WERI-Rb-1 (cell line): ENCODE measurements around the gene SHANK1.
"Not testable (repeated sequence)": the region's sequence is repeated elsewhere in the genome, so short reads cannot be mapped to it uniquely, and the experiment has no call there.

Experiments used
- DNase-seq: peaks from one replicate; pipeline ENCODE4 v3.0.0-alpha.2; 2020
- H3K27ac ChIP-seq: fragments of 250-450 bp; sonication (Bioruptor Pico); 2 replicates; pipeline ENCODE4 v1.5.1; 2020; ENCODE audit warnings: mild to moderate bottlenecking, moderate library complexity
- H3K27me3 ChIP-seq: fragments of 250-450 bp; sonication (Bioruptor Pico); 2 replicates; pipeline ENCODE4 v1.5.1; 2021; ENCODE audit warnings: mild to moderate bottlenecking, low read depth, moderate library complexity; ENCODE audit not compliant: insufficient read depth, severe bottlenecking
- H3K36me3 ChIP-seq: fragments of 250-450 bp; sonication (Bioruptor Pico); 2 replicates; pipeline ENCODE4 v1.5.1; 2020; ENCODE audit warnings: mild to moderate bottlenecking, moderate library complexity
- H3K4me3 ChIP-seq: 2 replicates; pipeline ENCODE4 v1.5.1; 2011; ENCODE audit warnings: low read depth, mild to moderate bottlenecking, control low read depth, low read length
- H3K9me3 ChIP-seq: fragments of 250-450 bp; sonication (Bioruptor Pico); 2 replicates; pipeline ENCODE4 v1.5.1; 2021; ENCODE audit warnings: mild to moderate bottlenecking, moderate library complexity; ENCODE audit not compliant: severe bottlenecking

SHANK1 gene

DNA sequence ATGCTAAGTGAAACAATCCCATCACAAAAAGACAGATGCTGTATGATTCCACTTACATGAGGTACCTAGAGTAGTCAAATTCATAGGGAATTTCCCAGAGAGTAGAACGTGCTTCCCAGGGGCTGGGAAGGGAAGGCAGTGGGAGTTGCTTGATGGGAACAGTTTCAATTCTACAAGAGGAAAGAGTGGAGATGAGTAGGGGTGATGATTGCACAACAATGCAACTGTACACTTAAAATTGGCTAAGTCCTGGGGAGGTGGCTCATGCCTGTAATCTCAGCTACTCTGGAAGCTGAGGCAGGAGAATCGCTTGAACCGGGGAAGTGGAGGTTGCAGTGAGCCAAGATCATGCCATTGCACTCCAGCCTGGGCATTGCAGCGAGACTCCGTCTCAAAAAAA lies 101.2 kb downstream of the SHANK1 start:
- DNase-seq, H3K9me3 ChIP-seq, H3K27me3 ChIP-seq, H3K27ac ChIP-seq, H3K4me3 ChIP-seq, H3K36me3 ChIP-seq: not testable (repeated sequence)

DNA sequence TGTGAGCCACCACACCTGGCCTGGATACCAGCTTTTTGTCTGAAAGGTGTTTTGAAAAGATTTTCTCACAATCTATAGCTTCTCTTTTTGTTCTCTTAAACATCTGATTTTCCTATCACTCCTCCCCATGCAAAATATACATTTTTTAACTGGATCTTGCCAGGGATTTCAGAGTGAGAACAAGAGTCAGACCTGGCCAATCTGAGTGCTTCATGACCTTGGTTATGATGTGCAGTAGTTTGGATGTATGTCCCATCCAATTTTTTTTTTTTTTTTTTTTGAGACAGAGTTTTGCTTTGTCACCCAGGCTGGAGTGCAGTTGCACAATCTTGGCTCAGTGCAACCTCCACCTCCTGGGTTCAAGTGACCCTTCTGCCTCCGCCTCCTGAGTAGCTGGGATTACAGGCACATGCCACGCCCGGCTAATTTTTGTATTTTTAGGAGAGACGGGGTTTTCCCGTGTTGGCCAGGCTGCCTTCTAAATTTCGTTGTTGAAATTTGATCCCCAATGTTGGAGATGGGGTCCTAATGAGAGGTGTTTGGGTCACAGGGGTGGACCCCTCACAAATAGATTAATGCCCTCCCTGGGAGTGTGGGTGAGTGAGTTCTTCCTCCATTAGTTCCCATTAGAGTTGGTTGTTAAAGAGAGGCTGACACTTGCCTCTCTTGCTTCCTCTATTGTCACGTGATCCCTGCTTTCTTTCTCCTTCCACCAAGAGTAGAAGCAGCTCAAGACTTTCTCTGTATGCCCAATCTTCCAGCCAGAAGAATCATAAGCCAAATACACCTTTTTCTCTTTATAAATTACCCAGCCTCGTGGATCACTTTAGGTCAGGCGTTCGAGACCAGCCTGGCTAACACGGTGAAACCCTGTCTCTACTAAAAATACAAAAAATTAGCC lies 106.8 kb downstream of the SHANK1 start:
- not testable (repeated sequence) for H3K27me3 ChIP-seq, H3K9me3 ChIP-seq, H3K27ac ChIP-seq, DNase-seq, H3K4me3 ChIP-seq, H3K36me3 ChIP-seq
